ENCODE data around the gene SMIM11.
"Not testable (repeated sequence)": the region's sequence is repeated elsewhere in the genome, so short reads cannot be mapped to it uniquely, and the experiment has no call there.

SMIM11 gene

GRCh38 chr21:34427339-34427738 lies 52.0 kb downstream of the SMIM11 start:
- not testable (repeated sequence) for DNase-seq

GRCh38 chr21:34428441-34428840 lies 53.1 kb downstream of the SMIM11 start:
- DNase-seq = not testable (repeated sequence)

- not testable (repeated sequence) for DNase-seq
Observed at GRCh38 chr21:34429710-34430109, 54.4 kb downstream of the SMIM11 start.

Measured in CD4-positive, alpha-beta T cell treated with Interleukin-4 for 1 hour (primary cell).